Peyer's patch (tissue), 4 donors: Measurements from ENCODE around the gene DEFB121.

Experiments
- POLR2A ChIP-seq, 2 donors: fragments of 450-650 bp; IDR thresholded peaks; one replicate each; pipeline ENCODE4 v1.5.1; 2017; ENCODE audit warnings: antibody characterized with exemption in 2 of 2, mild to moderate bottlenecking in 2 of 2, moderate library complexity in 2 of 2
- TF ChIP-seq, protein P1 (sequence below), 6 experiments: fragments of 450-650 bp in 4 of 6; fragments of 200-600 bp in 2 of 6; sonication (generic) in 1 of 6; IDR thresholded peaks; one replicate each; pipeline ENCODE4 v1.5.1; 2017 to 2019; ENCODE audit warnings: antibody characterized with exemption in 6 of 6, mild to moderate bottlenecking in 3 of 6, moderate library complexity in 1 of 6

DNA sequence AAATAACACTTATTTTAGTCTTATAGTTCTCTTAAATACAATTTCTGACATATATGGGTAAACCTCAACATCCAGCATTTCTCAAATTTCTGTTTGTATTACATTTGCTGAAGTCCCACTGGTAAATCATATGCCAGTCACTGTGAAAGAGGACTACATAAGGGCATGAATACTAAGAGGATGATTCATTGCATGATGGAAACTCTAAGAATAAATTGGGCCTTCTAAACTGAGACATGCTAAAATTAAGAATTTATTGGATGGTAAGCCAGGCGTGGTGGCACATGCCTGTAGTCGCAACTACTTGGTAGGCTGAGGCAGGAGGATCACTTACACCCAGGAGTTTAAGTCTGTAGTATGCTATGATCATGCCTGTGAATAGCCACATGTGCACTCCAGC lies 46.6 kb upstream of the DEFB121 start:
- TF ChIP-seq, protein P1, sequence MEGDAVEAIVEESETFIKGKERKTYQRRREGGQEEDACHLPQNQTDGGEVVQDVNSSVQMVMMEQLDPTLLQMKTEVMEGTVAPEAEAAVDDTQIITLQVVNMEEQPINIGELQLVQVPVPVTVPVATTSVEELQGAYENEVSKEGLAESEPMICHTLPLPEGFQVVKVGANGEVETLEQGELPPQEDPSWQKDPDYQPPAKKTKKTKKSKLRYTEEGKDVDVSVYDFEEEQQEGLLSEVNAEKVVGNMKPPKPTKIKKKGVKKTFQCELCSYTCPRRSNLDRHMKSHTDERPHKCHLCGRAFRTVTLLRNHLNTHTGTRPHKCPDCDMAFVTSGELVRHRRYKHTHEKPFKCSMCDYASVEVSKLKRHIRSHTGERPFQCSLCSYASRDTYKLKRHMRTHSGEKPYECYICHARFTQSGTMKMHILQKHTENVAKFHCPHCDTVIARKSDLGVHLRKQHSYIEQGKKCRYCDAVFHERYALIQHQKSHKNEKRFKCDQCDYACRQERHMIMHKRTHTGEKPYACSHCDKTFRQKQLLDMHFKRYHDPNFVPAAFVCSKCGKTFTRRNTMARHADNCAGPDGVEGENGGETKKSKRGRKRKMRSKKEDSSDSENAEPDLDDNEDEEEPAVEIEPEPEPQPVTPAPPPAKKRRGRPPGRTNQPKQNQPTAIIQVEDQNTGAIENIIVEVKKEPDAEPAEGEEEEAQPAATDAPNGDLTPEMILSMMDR (IDR thresholded peaks at IDR 0.05), result no peak
- no peak for TF ChIP-seq POLR2A (IDR thresholded peaks at IDR 0.05)
